Fibroblast of lung (primary cell): ENCODE measurements around the gene TPMT. TPM values are rescaled to one million over a fixed set of nuclear protein-coding genes. Genes with fewer than 3 reads are reported as not detected.

Experiments
- DNase-seq, 2 donors: peaks; one replicate each; pipeline versions ENCODE4 v3.0.0 to v3.0.0-alpha.2; 2010; ENCODE audit warnings: low read depth in 2 of 2
- H2AFZ ChIP-seq: 2 replicates; pipeline ENCODE4 v1.5.1; 2012; ENCODE audit warnings: low read length, control low read depth, inconsistent platforms
- H3K27ac ChIP-seq: 2 replicates; pipeline ENCODE4 v1.5.1; 2011; ENCODE audit warnings: low read length, control low read depth; ENCODE audit not compliant: insufficient read depth
- H3K27me3 ChIP-seq: 2 replicates; pipeline ENCODE4 v1.5.1; 2011; ENCODE audit warnings: mild to moderate bottlenecking, low read length; ENCODE audit not compliant: control insufficient read depth, insufficient read depth
- H3K36me3 ChIP-seq: 2 replicates; pipeline ENCODE4 v1.5.1; 2011; ENCODE audit warnings: low read length; ENCODE audit not compliant: control insufficient read depth, insufficient read depth
- H3K4me1 ChIP-seq: 2 replicates; pipeline ENCODE4 v1.5.1; 2011; ENCODE audit warnings: low read length; ENCODE audit not compliant: control insufficient read depth, insufficient read depth; ENCODE audit errors: extremely low read depth
- H3K4me2 ChIP-seq: 2 replicates; pipeline ENCODE4 v1.5.1; 2011; ENCODE audit warnings: low read length, control low read depth; ENCODE audit not compliant: insufficient read depth; ENCODE audit errors: extremely low read depth
- H3K4me3 ChIP-seq, 4 experiments: fragments of 200-600 bp in 1 of 4; sonication (generic) in 1 of 4; replicated peaks in 1 of 4; 2 replicates each; pipeline ENCODE4 v1.5.1; 2011 to 2016; ENCODE audit warnings: low read length in 4 of 4, low read depth in 3 of 4, mild to moderate bottlenecking in 3 of 4, control low read depth in 2 of 4, inconsistent platforms in 1 of 4, mixed read lengths in 1 of 4; ENCODE audit not compliant: insufficient read depth in 1 of 4; ENCODE audit errors: control extremely low read depth in 1 of 4
- H3K79me2 ChIP-seq: 2 replicates; pipeline ENCODE4 v1.5.1; 2012; ENCODE audit warnings: mild to moderate bottlenecking, low read length, inconsistent platforms; ENCODE audit not compliant: control insufficient read depth, insufficient read depth
- H3K9ac ChIP-seq: 2 replicates; pipeline ENCODE4 v1.5.1; 2011; ENCODE audit warnings: mild to moderate bottlenecking, low read length, control low read depth; ENCODE audit not compliant: insufficient read depth
- H3K9me3 ChIP-seq: 2 replicates; pipeline ENCODE4 v1.5.1; 2012; ENCODE audit warnings: low read depth, low read length; ENCODE audit not compliant: control insufficient read depth, insufficient read depth
- H4K20me1 ChIP-seq: 2 replicates; pipeline ENCODE4 v1.5.1; 2011; ENCODE audit warnings: low read length; ENCODE audit not compliant: control insufficient read depth, insufficient read depth; ENCODE audit errors: extremely low read depth
- EZH2 ChIP-seq: IDR thresholded peaks from 2 replicates; pipeline ENCODE4 v1.5.1; 2012; ENCODE audit warnings: low read length, control low read depth, mild to moderate bottlenecking; ENCODE audit errors: missing control alignments
- polyA plus RNA-seq, 2 donors: library from polyadenylated mRNA; depleted of rRNA in 1 of 2; stranded (reverse) in 1 of 2; unstranded in 1 of 2; fragments of >200 nt; gene quantifications; 2 replicates each; pipeline ENCODE4 v1.2.1, GENCODE V29; 2011 to 2012; ENCODE audit warnings: missing spikeins in 1 of 2
- total RNA-seq: library from RNA; depleted of rRNA; stranded (reverse); fragments of >200 nt; gene quantifications from 2 replicates; pipeline ENCODE4 v1.2.1, GENCODE V29; 2014
- TF ChIP-seq, protein P1 (sequence below), 2 donors: IDR thresholded peaks in 1 of 2; conservative IDR thresholded peaks in 1 of 2; 1 replicate in 1 of 2; 2 replicates in 1 of 2; pipeline ENCODE4 v1.5.1; 2011 to 2012; ENCODE audit warnings: low read length in 2 of 2, control low read depth in 1 of 2, inconsistent platforms in 1 of 2, low read depth in 1 of 2, mild to moderate bottlenecking in 1 of 2

TPMT gene
- total and polyA plus RNA-seq, 2 donors (not counting 1 experiment from before 2014, with no cell fraction given), result 17.5 to 20.2 TPM

DNA sequence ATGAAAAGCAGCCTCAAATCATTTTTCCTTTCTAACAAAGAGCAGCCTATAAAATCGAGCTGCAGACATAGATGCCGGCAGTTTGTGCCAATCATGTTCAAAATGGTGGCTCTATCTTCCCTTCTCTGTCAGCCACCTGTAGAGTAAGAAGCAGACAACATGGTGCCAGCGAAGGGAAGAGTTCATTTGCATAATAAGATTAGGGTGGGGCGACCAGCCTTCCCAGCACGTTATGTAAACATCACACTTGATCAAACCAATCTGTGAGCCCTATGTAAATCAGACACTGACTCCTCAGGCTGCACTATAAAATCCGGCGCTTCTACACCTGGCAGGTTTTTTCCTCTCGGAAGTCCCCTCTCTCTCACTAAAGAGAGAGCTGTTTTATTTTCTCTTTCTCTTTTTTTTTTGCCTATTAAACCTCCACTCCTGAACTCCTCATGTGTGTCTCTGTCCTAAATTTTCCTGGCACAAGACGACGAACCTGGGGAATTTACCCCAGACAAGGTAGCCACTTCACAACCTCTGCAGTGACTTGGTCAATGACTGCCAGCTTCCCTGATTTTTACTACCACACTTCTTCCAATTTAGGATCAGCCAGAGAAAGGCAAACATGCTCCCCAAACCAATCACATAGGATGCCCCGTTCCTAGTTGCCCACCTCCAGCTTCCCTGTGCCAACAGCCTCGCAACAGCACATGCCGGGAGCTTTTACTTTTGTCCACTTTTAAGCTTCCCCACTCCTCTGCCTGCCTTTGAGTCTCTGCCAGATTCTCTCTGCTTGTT is 12.9 kb downstream of the TPMT start:
- Histone ChIP-seq H3K36me3 (no peaks in the 10 kb centered on the region), H3K27ac (no peak overlapping the region), H3K4me2 (no peak overlapping the region), H3K4me1 (no peaks in the 10 kb centered on the region), H3K27me3 (no peaks in the 10 kb centered on the region), H3K4me3 (no peak overlapping the region), H3K9me3 (no peaks in the 10 kb centered on the region), H4K20me1 (no peaks in the 10 kb centered on the region), H3K9ac (no peak overlapping the region), H3K79me2 (no peaks in the 10 kb centered on the region), H2AFZ (no peak overlapping the region)
- TF ChIP-seq, protein P1, sequence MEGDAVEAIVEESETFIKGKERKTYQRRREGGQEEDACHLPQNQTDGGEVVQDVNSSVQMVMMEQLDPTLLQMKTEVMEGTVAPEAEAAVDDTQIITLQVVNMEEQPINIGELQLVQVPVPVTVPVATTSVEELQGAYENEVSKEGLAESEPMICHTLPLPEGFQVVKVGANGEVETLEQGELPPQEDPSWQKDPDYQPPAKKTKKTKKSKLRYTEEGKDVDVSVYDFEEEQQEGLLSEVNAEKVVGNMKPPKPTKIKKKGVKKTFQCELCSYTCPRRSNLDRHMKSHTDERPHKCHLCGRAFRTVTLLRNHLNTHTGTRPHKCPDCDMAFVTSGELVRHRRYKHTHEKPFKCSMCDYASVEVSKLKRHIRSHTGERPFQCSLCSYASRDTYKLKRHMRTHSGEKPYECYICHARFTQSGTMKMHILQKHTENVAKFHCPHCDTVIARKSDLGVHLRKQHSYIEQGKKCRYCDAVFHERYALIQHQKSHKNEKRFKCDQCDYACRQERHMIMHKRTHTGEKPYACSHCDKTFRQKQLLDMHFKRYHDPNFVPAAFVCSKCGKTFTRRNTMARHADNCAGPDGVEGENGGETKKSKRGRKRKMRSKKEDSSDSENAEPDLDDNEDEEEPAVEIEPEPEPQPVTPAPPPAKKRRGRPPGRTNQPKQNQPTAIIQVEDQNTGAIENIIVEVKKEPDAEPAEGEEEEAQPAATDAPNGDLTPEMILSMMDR (conservative IDR thresholded peaks at IDR 0.05 in 1 of 2, IDR thresholded peaks at IDR 0.05 in 1 of 2; ENCODE audit: low read depth in 1 of 2, low read length in 2 of 2), result no peak
- no peak for TF ChIP-seq EZH2
- DNase-seq, result no peak

GRCh38 chr6:18139935-18140621 is 14.8 kb downstream of the TPMT start:
- DNase-seq, result no peak
- Histone ChIP-seq H3K27me3 (no peaks in the 10 kb centered on the region), H3K27ac (no peak overlapping the region), H3K9me3 (no peaks in the 10 kb centered on the region), H3K9ac (no peak overlapping the region), H3K4me2 (no peak overlapping the region), H3K4me3 (no peak overlapping the region), H3K79me2 (no peaks in the 10 kb centered on the region), H3K4me1 (no peaks in the 10 kb centered on the region), H4K20me1 (no peaks in the 10 kb centered on the region), H3K36me3 (no peaks in the 10 kb centered on the region), H2AFZ (no peak overlapping the region)
- TF ChIP-seq, protein P1 (conservative IDR thresholded peaks at IDR 0.05 in 1 of 2, IDR thresholded peaks at IDR 0.05 in 1 of 2; ENCODE audit: low read depth in 1 of 2, low read length in 2 of 2), result no peak
- no peak for TF ChIP-seq EZH2

DNA sequence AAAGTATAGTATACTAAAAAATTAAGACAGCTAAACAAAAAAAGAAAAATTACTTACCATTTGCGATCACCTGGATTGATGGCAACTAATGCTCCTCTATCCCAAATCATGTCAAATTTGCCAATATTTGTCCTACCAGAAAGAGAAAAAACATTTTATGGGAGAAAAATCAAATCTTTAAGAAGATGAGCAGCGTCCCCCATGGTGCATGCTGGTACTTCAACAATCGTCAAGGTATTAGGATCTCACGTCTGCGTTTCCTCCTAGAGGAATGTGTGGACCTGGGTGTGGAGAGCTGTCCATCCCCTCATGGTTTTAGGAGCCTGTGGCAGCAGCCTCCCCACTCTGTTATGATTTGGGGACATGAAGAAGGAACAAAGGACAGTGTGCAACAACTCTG is 16.0 kb downstream of the TPMT start:
- H3K4me1 ChIP-seq, result no peaks in the 10 kb centered on the region
- no peak overlapping the region for H3K27ac ChIP-seq
- H3K9ac ChIP-seq, result no peak overlapping the region
- no peaks in the 10 kb centered on the region for H4K20me1 ChIP-seq
- TF ChIP-seq, protein P1 (conservative IDR thresholded peaks at IDR 0.05 in 1 of 2, IDR thresholded peaks at IDR 0.05 in 1 of 2; ENCODE audit: low read depth in 1 of 2, low read length in 2 of 2), result no peak
- no peak for TF ChIP-seq EZH2
- H3K4me3 ChIP-seq, result no peak overlapping the region
- H3K9me3 ChIP-seq, result no peaks in the 10 kb centered on the region
- no peaks in the 10 kb centered on the region for H3K27me3 ChIP-seq
- H2AFZ ChIP-seq, result no peak overlapping the region
- no peaks in the 10 kb centered on the region for H3K79me2 ChIP-seq
- H3K36me3 ChIP-seq, result no peaks in the 10 kb centered on the region
- no peak for DNase-seq
- H3K4me2 ChIP-seq, result no peak overlapping the region
